GM19025 (cell line): ENCODE measurements around the gene MYH13.

ENCODE experiments used
- ATAC-seq: cut with Tn5 transposase; IDR thresholded peaks from one replicate; pipeline ENCODE4 v1.9.1; 2021; ENCODE audit warnings: mild to moderate bottlenecking, low read depth, moderate library complexity; ENCODE audit not compliant: unreplicated experiment

The MYH13 gene

DNA sequence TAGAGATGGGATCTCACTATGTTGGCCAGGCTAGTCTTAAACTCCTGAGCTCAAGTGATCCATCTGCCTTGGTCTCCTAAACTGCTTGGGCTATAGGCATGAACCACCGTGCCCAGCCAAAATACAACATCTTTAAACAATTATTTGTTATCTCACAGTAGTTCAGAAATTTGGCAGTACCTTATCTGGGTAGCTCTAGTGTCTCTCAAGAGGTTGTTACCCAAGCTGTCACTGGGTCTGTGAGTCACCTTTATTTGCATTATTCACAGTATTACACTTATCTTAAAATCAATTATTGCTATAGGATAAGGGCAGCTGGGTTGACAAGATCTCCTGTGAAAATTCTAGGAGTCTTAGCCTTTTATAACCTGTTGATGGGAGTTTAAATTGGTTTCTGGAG lies 110.4 kb downstream of the MYH13 start:
- ATAC-seq, result no peak

DNA sequence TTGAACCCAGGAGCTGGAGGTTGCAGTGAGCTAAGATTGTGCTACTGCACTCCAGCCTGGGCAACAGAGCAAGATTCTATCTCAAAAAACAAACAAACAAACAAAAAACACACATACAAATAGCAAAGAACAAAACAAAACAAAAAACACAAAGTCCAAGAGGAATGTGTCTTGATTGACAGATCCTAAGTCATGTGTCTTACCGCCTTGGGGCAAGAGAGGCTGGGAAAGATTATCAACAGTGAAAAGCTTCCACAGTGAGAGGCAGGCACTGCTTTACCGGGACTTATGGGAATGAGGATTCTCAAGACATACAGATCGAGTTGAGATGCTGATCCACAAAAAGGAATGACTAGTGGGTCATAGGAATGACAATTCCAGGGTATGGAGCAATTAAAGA lies 111.7 kb downstream of the MYH13 start:
- no peak for ATAC-seq

GRCh38 chr17:10251212-10251948 lies 121.4 kb downstream of the MYH13 start:
- peak; percentile 88 for ATAC-seq
